ENCODE data around the gene RPP40.
"Not testable (repeated sequence)": the region's sequence is repeated elsewhere in the genome, so short reads cannot be mapped to it uniquely, and the experiment has no call there.

Gene RPP40

GRCh38 chr6:5003604-5004372 lies at the start of gene RPP40:
TSS of gene RPP40 (minus strand) at chr6:5004037. CDS start at chr6:5004002, 35 bp downstream.
- DNase-seq (ENCODE audit: low read depth, low spot score), result peak; percentile 85

- no peak for DNase-seq (ENCODE audit: low read depth, low spot score)
Measured at GRCh38 chr6:5053038-5053437, 49.2 kb upstream of the RPP40 start.

GRCh38 chr6:5051394-5051793 lies 47.6 kb upstream of the RPP40 start:
- DNase-seq (ENCODE audit: low read depth, low spot score), result no peak

GRCh38 chr6:5050009-5050408 lies 46.2 kb upstream of the RPP40 start:
- no peak for DNase-seq (ENCODE audit: low read depth, low spot score)

- DNase-seq (ENCODE audit: low read depth, low spot score), result no peak
Measured at GRCh38 chr6:5046430-5046829, 42.6 kb upstream of the RPP40 start.

DNA sequence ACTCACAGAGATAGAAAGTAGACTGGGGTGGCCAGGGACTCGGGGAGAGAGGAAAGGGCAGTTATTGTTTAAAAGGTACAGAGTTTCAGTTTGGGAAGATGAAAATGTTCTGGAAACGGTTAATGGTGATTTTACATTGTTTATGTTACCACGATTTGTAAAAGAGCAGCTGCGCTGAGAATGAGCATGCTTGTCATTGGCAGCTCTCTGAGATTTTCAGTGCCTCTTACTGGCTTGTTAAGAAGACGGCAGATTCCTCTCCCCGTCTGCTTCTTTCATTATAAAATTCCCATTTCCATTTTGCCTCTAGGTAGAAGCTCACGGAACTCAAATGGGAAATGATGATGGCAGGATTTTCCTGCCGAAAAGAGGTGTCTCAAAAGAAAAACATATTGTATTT lies 41.6 kb upstream of the RPP40 start:
- no peak for DNase-seq (ENCODE audit: low read depth, low spot score)

- no peak for DNase-seq (ENCODE audit: low read depth, low spot score)
Measured at GRCh38 chr6:5044866-5045265, 41.0 kb upstream of the RPP40 start.

DNA sequence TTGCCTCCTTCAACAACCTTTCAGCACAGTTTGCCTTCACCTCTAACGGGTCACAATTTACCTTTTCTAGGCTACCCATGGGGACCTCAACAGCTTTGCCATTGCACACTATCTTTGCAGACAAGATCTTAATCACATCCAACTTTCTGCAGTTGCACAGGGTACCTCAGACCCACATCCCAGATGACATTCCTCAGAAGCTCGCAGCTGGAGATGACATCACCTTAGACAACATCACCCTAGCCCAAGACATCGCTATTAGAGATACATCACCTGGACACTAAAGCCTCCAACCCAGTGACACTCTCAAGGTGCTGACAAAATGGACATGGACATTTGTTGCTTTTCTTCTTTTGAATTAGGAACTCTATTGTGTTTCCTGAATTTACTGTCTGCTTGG lies 38.6 kb upstream of the RPP40 start:
- DNase-seq (ENCODE audit: low read depth, low spot score), result no peak

DNA sequence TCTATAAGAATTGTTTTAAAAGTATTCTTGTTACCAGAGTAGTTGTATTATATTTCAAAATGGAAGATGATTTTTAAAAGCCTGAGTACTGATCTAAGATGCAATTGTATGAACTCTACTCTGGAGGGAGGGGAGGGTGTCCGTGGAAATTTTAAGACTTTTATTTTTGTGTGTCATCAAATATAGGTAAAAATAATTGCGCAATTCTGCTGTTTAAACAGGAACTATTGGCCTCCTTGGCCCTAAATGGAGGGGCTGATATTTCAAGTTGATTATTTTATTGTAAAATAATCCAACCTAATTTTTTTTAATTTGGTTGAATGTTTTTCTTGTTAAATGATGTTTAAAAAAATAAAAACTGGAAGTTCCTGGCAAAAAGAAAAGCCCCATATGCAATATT lies 38.1 kb upstream of the RPP40 start:
- no peak for DNase-seq (ENCODE audit: low read depth, low spot score)

DNA sequence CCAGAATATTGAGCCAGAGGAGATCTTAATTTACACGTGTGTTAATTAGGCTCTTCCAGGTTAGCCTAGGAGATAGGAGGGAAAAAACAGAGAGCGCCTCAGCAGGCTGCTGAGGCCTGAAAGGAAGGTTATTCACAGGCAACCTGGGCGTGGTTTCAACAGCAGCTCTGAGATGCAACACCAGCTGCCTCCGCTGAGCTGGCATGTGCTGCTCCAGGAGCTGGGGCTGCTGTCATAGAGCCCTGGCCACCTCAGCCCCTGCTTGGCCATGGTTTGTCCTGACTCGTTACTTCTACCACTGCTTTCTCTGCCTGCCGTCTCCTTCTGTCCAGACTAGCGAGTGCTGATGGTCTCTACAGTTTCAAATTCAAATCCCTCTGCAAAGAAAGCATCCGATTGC lies 32.4 kb upstream of the RPP40 start:
- peak; percentile 82 for DNase-seq (ENCODE audit: low read depth, low spot score)

- no peak for DNase-seq (ENCODE audit: low read depth, low spot score)
Measured at GRCh38 chr6:5034736-5035135, 30.9 kb upstream of the RPP40 start.

GRCh38 chr6:5034328-5034727 lies 30.5 kb upstream of the RPP40 start:
- DNase-seq (ENCODE audit: low read depth, low spot score), result no peak

DNA sequence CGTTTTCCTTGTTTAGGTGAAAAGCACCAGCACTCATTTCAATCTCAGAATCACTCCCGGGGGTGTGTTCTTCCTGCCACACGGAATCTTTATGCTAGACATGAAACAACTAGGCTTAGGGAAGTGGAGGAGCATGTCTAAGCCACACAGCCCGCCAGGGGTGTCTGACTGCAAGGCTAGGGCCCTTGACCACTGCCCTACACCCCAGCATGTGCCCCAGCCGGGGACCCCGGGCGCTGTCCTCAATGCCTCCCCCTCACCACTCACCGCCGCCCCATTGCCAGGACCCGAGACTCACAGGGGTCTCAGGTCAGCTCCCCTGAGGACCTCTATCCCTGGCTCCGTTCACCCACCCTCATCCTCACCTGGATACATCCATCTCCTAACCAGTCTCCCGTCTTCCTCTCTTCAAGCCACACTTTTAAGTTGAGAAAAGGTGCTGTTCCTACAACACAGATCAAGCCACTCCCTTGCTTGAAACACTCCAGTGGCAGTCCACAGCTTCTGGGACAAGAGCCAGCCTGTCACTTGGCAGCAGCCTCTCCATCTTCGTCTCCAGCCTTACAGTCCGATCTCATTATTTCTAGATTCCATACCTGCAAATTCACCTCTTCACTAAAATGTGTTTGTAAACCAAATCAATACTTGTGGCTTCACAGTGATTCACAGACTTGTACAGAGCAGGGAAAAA lies 29.5 kb upstream of the RPP40 start:
- not testable (repeated sequence) for DNase-seq (ENCODE audit: low read depth, low spot score)

GRCh38 chr6:5032706-5033105 lies 28.9 kb upstream of the RPP40 start:
- DNase-seq (ENCODE audit: low read depth, low spot score), result not testable (repeated sequence)

DNA sequence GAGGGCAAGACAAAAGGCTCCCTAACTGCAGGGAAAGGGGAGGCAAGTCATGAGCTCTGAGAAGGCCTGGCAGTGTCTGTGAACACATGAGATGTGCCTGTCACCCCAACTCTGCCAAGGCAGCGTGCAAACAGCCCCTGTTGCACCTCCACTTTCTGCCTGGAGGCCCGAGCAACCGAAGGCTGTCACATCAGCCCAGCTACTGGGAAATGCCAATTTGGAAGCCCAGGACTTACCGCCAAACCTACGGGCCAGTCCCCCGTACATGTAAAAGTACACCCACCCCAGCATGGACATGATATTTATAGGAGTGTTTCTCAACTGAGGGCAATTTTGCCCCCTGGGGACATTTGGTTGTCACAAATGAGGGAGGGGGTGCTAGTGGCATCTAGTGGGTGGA lies 27.3 kb upstream of the RPP40 start:
- no peak for DNase-seq (ENCODE audit: low read depth, low spot score)

DNA sequence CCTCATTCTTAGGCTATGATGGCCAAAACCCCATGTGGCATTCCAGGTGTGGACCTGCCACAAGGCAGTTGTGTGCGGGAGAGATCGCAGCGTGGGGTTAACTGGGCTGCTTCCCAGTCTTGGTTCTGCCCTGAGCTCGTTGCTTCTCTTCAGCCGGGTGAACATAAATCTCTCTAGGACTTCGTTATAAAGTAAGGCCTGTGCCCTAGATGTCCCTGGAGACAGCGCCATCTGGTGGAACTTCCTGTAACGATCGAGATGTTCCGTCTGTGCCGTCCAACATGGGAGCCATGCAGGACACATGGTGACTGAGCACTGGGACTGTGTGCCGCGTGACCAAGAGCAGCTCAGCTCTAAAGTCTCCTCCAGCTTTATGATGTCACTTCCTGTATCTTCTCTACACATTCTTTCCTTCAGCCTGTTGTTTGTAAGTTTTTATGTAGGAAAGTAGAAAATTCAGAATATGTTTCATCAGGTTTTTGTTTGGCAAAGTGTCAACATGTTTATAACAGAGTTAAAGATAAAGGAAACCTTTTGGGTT lies 26.8 kb upstream of the RPP40 start:
- peak; percentile 84 for DNase-seq (ENCODE audit: low read depth, low spot score)

- no peak for DNase-seq (ENCODE audit: low read depth, low spot score)
Measured at GRCh38 chr6:5029609-5030008, 25.8 kb upstream of the RPP40 start.

DNA sequence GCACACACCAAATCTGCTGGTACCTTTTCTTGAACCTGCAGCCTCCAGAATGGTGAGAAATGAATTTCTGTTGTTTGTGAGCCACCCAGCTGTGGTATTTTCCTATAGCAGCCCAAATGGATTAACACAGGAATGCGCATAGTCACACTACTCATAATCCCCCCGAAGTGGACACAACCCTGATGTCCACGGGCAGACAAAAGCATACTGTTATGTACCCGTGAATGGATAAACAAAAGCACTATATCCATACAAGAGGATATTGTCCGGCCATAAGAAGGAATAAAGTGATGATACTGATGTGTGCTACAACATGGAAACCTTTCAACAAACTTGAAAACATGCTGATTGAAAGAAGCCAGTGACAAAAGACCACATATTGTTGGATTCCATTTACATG lies 25.1 kb upstream of the RPP40 start:
- no peak for DNase-seq (ENCODE audit: low read depth, low spot score)

DNA sequence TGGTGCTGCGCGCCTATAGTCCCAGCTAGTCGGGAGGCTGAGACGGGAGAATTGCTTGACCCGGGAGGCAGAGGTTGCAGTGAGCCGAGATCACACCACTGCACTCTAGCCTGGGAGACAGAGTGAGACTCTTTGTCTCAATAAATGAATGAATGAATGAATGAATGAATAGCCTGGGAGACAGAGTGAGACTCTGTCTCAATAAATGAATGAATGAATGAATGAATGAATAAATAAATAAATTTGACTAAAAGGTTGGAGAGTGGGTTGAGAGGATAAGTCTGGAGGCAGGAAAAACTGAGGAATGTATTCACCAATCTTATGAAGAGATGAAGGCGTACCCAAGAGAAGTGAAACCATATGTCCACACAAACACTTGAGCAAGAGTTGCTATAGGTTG lies 24.5 kb upstream of the RPP40 start:
- DNase-seq (ENCODE audit: low read depth, low spot score), result no peak

- DNase-seq (ENCODE audit: low read depth, low spot score), result no peak
Measured at GRCh38 chr6:5025911-5026819, 22.3 kb upstream of the RPP40 start.

DNA sequence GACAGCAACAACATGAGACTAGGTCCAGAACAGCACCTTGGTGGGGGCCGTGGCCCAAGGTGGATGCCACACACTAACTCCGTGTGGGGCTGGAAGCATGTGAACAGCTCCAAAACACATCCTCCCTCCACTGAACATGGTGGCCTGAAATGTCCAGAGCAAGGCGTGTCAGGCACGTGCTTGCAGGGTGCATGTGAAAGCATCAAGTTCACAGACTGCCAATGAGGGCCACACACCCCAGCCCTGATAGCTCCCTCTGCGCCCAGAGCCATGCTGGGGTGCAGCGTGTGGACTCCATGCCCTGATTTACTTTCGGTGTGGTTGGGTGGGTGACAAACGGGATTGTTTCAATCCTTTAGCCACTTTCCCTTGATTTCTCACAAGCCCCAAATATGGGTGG lies 20.1 kb upstream of the RPP40 start:
- no peak for DNase-seq (ENCODE audit: low read depth, low spot score)

DNA sequence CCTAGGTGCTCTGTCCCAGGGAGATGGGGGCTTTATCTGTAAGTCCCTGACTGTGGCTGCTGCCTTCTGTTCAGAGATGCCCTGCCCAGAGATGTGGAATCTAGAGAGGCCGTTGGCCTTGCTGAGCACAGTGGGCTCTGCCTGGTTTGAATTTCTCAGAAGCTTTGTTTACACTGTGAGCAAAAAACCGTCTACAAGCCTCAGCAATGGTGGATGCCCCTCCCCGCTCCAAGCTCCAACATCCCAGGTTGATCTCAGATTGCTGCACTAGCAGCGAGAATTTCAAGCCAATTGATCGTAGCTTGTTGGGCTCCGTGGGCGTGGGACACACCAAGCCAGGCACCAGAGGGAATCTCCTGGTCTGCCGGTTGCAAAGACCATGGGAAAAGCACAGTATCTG lies 16.3 kb upstream of the RPP40 start:
- no peak for DNase-seq (ENCODE audit: low read depth, low spot score)
